HL-60 (cell line): ENCODE data around the gene HUS1B.

ENCODE experiments used
- DNase-seq, 2 experiments: peaks; one replicate each; pipeline ENCODE4 v3.0.0-alpha.2; 2010 to 2020; ENCODE audit warnings: low read depth in 1 of 2, low spot score in 1 of 2
- H3K27ac ChIP-seq: fragments of 250-450 bp; sonication (Bioruptor Pico); replicated peaks from 2 replicates; pipeline ENCODE4 v1.5.1; 2020; ENCODE audit warnings: mild to moderate bottlenecking, moderate library complexity
- H3K27me3 ChIP-seq: fragments of 250-450 bp; sonication (Bioruptor Pico); 2 replicates; pipeline ENCODE4 v1.5.1; 2021; ENCODE audit warnings: mild to moderate bottlenecking, moderate library complexity; ENCODE audit not compliant: insufficient read depth, poor library complexity, severe bottlenecking
- H3K4me3 ChIP-seq: replicated peaks from 2 replicates; pipeline ENCODE4 v1.5.1; 2011; ENCODE audit warnings: mild to moderate bottlenecking, control low read depth, low read length; ENCODE audit not compliant: insufficient read depth
- CTCF ChIP-seq: IDR thresholded peaks from one replicate; pipeline ENCODE4 v1.5.1; 2011; ENCODE audit warnings: low read length, control low read depth, inconsistent platforms; ENCODE audit not compliant: insufficient read depth
- GABPA ChIP-seq: IDR thresholded peaks from 2 replicates; pipeline ENCODE4 v1.6.1; 2012; ENCODE audit warnings: low read depth
- POLR2AphosphoS5 ChIP-seq: IDR thresholded peaks from 2 replicates; pipeline ENCODE4 v1.6.1; 2012; ENCODE audit warnings: low read depth
- REST ChIP-seq: IDR thresholded peaks from 2 replicates; pipeline ENCODE4 v1.6.1; 2012; ENCODE audit warnings: low read depth; ENCODE audit not compliant: insufficient replicate concordance
- SPI1 ChIP-seq: IDR thresholded peaks from 2 replicates; pipeline ENCODE4 v1.6.1; 2012; ENCODE audit warnings: low read depth, mild to moderate bottlenecking, borderline replicate concordance

The HUS1B gene

GRCh38 chr6:692858-693722 lies 36.2 kb upstream of the HUS1B start, which contains the start of gene EXOC2:
EXOC2 (minus strand) TSS chr6:693139; CDS start chr6:637818, 55,321 bp downstream.
- Histone ChIP-seq H3K4me3 (peak within 1 kb of the TSS; percentile 93), H3K27ac (peak within 1 kb of the TSS; percentile 71), H3K27me3 (no peaks in the 10 kb centered on the region)
- peak; percentile 58 to 83 for DNase-seq
- TF ChIP-seq GABPA (peak; percentile 80), SPI1 (peak; percentile 83), POLR2AphosphoS5 (peak; percentile 55), REST (peak; percentile 35), CTCF (no peak)

GRCh38 chr6:692356-692851 lies 35.5 kb upstream of the HUS1B start:
- DNase-seq = peak; percentile 37 to 60
- H3K4me3 ChIP-seq = peak overlapping the region; percentile 93
- no peaks in the 10 kb centered on the region for H3K27me3 ChIP-seq
- no peak for TF ChIP-seq REST
- TF ChIP-seq POLR2AphosphoS5 = no peak
- TF ChIP-seq CTCF = no peak
- no peak for TF ChIP-seq GABPA
- TF ChIP-seq SPI1 = no peak
- H3K27ac ChIP-seq = peak overlapping the region; percentile 71

DNA sequence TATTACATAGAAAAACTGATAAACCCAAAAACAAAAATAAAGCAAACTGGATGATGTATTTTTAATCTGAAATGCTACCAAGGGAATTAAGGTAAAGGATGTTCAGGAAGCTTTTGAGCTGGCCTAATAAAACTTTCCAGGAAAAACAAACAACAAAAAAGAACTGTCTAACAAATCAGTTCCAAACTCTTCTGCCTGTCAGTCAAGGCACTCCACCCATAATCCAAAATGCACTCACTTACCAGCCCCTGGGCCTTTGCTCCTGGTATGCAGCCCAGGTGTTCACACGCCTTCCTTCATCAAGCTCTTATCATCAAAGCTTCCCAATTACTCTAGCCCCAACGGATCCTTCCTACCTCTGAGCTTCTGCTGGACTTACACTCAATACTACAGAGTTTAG lies 32.3 kb upstream of the HUS1B start:
- no peak for DNase-seq
- Histone ChIP-seq H3K27ac (no peak overlapping the region), H3K4me3 (no peak overlapping the region), H3K27me3 (no peaks in the 10 kb centered on the region)
- no peak for TF ChIP-seq GABPA
- TF ChIP-seq SPI1 = no peak
- no peak for TF ChIP-seq REST
- TF ChIP-seq CTCF = no peak
- TF ChIP-seq POLR2AphosphoS5 = no peak
